GM23338 (cell line): ENCODE data around the gene QKI. TPM values are rescaled to one million over a fixed set of nuclear protein-coding genes. Genes with fewer than 3 reads are reported as not detected.

Experiments
- ATAC-seq: fragments of 200-7000 bp; cut with Tn5 transposase; 3 replicates; pipeline ENCODE4 v1.9.1; 2020
- DNase-seq: peaks from one replicate; pipeline ENCODE4 v3.0.0-alpha.2; 2015; ENCODE audit warnings: low spot score
- H2AFZ ChIP-seq: fragments of 200-600 bp; sonication (generic); 2 replicates; pipeline ENCODE4 v1.8.0; 2016; ENCODE audit warnings: antibody characterized with exemption, mild to moderate bottlenecking, moderate library complexity
- H3F3A ChIP-seq: fragments of 200-600 bp; sonication (generic); replicated peaks from 2 replicates; pipeline ENCODE4 v1.8.0; 2017; ENCODE audit warnings: antibody characterized with exemption, mixed run types, low read depth
- H3K27ac ChIP-seq: fragments of 200-600 bp; sonication (generic); 2 replicates; pipeline ENCODE4 v1.6.1; 2016; ENCODE audit warnings: low read depth
- H3K27me3 ChIP-seq: fragments of 200-600 bp; sonication (generic); 2 replicates; pipeline ENCODE4 v1.8.0; 2016; ENCODE audit warnings: mild to moderate bottlenecking, mixed run types, moderate library complexity; ENCODE audit not compliant: insufficient read depth
- H3K36me3 ChIP-seq: fragments of 200-600 bp; sonication (generic); 2 replicates; pipeline ENCODE4 v1.8.0; 2016; ENCODE audit warnings: mild to moderate bottlenecking; ENCODE audit not compliant: insufficient read depth
- H3K4me1 ChIP-seq: fragments of 200-600 bp; sonication (generic); 2 replicates; pipeline ENCODE4 v1.8.0; 2016; ENCODE audit warnings: mild to moderate bottlenecking, moderate library complexity; ENCODE audit not compliant: insufficient read depth
- H3K4me2 ChIP-seq: fragments of 200-600 bp; sonication (generic); 2 replicates; pipeline ENCODE4 v1.7.1; 2017; ENCODE audit warnings: mixed run types
- H3K4me3 ChIP-seq: fragments of 200-600 bp; sonication (generic); 2 replicates; pipeline ENCODE4 v1.6.1; 2016; ENCODE audit warnings: mixed run types
- H3K79me2 ChIP-seq: fragments of 200-600 bp; sonication (generic); replicated peaks from 2 replicates; pipeline ENCODE4 v1.8.0; 2017; ENCODE audit warnings: mild to moderate bottlenecking; ENCODE audit not compliant: insufficient read depth
- H3K9me2 ChIP-seq: fragments of 200-600 bp; sonication (generic); 2 replicates; pipeline ENCODE4 v1.8.0; 2017; ENCODE audit not compliant: insufficient read depth
- H4K20me1 ChIP-seq: fragments of 200-600 bp; sonication (generic); replicated peaks from 2 replicates; pipeline ENCODE4 v1.8.0; 2017; ENCODE audit warnings: mild to moderate bottlenecking; ENCODE audit not compliant: insufficient read depth
- H3K27ac Mint-ChIP-seq: 2 replicates; pipeline ENCODE4 v1.8.0; 2020; ENCODE audit warnings: inconsistent platforms, mild to moderate bottlenecking, moderate library complexity, mixed read lengths
- H3K27me3 Mint-ChIP-seq: 3 replicates; pipeline ENCODE4 v1.8.0; 2022; ENCODE audit warnings: low read depth, mild to moderate bottlenecking, moderate library complexity, mixed read lengths, inconsistent platforms; ENCODE audit not compliant: insufficient read depth, poor library complexity
- H3K36me3 Mint-ChIP-seq: 3 replicates; pipeline ENCODE4 v1.8.0; 2021; ENCODE audit warnings: low read depth, mild to moderate bottlenecking, inconsistent platforms, moderate library complexity, mixed read lengths
- H3K4me1 Mint-ChIP-seq: 3 replicates; pipeline ENCODE4 v1.8.0; 2020; ENCODE audit warnings: mild to moderate bottlenecking, inconsistent platforms, mixed read lengths
- H3K4me3 Mint-ChIP-seq: 3 replicates; pipeline ENCODE4 v1.8.0; 2021; ENCODE audit warnings: moderate library complexity, mild to moderate bottlenecking, inconsistent platforms, mixed read lengths
- H3K9me3 Mint-ChIP-seq: 3 replicates; pipeline ENCODE4 v1.8.0; 2020; ENCODE audit warnings: moderate library complexity, mild to moderate bottlenecking, inconsistent platforms, mixed read lengths
- CREB1 ChIP-seq: fragments of 250-450 bp; sonication (Bioruptor Pico); IDR thresholded peaks from 2 replicates; pipeline ENCODE4 v1.5.0; 2020; ENCODE audit warnings: low read depth, mild to moderate bottlenecking, moderate library complexity
- EZH2 ChIP-seq: fragments of 200-600 bp; sonication (generic); IDR thresholded peaks from one replicate; pipeline ENCODE4 v1.8.0; 2017; ENCODE audit warnings: antibody characterized with exemption, mild to moderate bottlenecking, low read depth; ENCODE audit not compliant: unreplicated experiment
- EZH2phosphoT487 ChIP-seq: fragments of 200-600 bp; sonication (generic); IDR thresholded peaks from one replicate; pipeline ENCODE4 v1.8.1; 2018; ENCODE audit warnings: antibody characterized with exemption; ENCODE audit not compliant: unreplicated experiment
- JUNB ChIP-seq: IDR thresholded peaks from one replicate; pipeline ENCODE4 v1.6.1; 2016; ENCODE audit warnings: antibody characterized with exemption; ENCODE audit not compliant: unreplicated experiment
- NANOG ChIP-seq: IDR thresholded peaks from 2 replicates; pipeline ENCODE4 v1.6.1; 2016; ENCODE audit warnings: antibody characterized with exemption, borderline replicate concordance
- POLR2AphosphoS5 ChIP-seq: IDR thresholded peaks from 2 replicates; pipeline ENCODE4 v1.6.1; 2016; ENCODE audit warnings: antibody characterized with exemption, low read depth
- STAT1 ChIP-seq: IDR thresholded peaks from one replicate; pipeline ENCODE4 v1.6.1; 2016; ENCODE audit warnings: antibody characterized with exemption; ENCODE audit not compliant: unreplicated experiment
- ZNF114 ChIP-seq: fragments of 250-450 bp; sonication (Bioruptor Pico); IDR thresholded peaks from 2 replicates; pipeline ENCODE4 v1.5.0; 2020; ENCODE audit warnings: mild to moderate bottlenecking, moderate library complexity
- ZNF331 ChIP-seq: fragments of 250-450 bp; sonication (Bioruptor Pico); IDR thresholded peaks from 2 replicates; pipeline ENCODE4 v1.5.0; 2020; ENCODE audit warnings: low read depth, mild to moderate bottlenecking, moderate library complexity
- polyA plus RNA-seq: library from polyadenylated mRNA; unstranded; fragments of >200 nt; fragmentation: Nextera tagmentation; extraction: Ambion mirVana; gene quantifications from 2 replicates; pipeline ENCODE4 v1.2.1, GENCODE V29; 2016
- total RNA-seq: library from RNA; depleted of rRNA; stranded (reverse); fragments of >200 nt; shearing (Covaris generic); gene quantifications from 2 replicates; pipeline ENCODE4 v1.2.3, GENCODE V29; 2014
- TF ChIP-seq, protein P1 (sequence below): IDR thresholded peaks from one replicate; pipeline ENCODE4 v1.6.1; 2018; ENCODE audit warnings: antibody characterized with exemption; ENCODE audit not compliant: unreplicated experiment
- TF ChIP-seq, protein P2 (sequence below): fragments of 250-450 bp; sonication (Bioruptor Pico); IDR thresholded peaks from 2 replicates; pipeline ENCODE4 v1.5.0; 2020; ENCODE audit warnings: mild to moderate bottlenecking, moderate library complexity
- TF ChIP-seq, protein P3 (sequence below), 2 experiments: fragments of 200-600 bp in 1 of 2; sonication (generic) in 1 of 2; conservative IDR thresholded peaks; 2 replicates each; pipeline versions ENCODE4 v1.5.1 to v1.6.1; 2016 to 2017; ENCODE audit warnings: antibody characterized with exemption in 2 of 2, low read depth in 2 of 2, mild to moderate bottlenecking in 2 of 2, moderate library complexity in 1 of 2
- TF ChIP-seq, protein P4 (sequence below): IDR thresholded peaks from 2 replicates; pipeline ENCODE4 v1.6.1; 2016; ENCODE audit warnings: antibody characterized with exemption

Gene QKI
- total and polyA plus RNA-seq, 2 experiments from 2014 or later = 60.8 to 159 TPM

- Mint-ChIP-seq H3K36me3 (no peaks in the 10 kb centered on the region), H3K4me3 (no peak overlapping the region), H3K4me1 (peaks cover 58% of the 10 kb centered on the region), H3K27me3 (peaks cover 20% of the 10 kb centered on the region), H3K9me3 (no peaks in the 10 kb centered on the region), H3K27ac (0 out of 2 replicates have a peak overlapping the region, but pooled peaks have one; percentile 45)
- H3K4me1 ChIP-seq = peaks cover 39% of the 10 kb centered on the region
- H3K9me2 ChIP-seq = no peaks in the 10 kb centered on the region
- H3K36me3 ChIP-seq = no peaks in the 10 kb centered on the region
- no peaks in the 10 kb centered on the region for H3K79me2 ChIP-seq
- no peak overlapping the region for H3K27ac ChIP-seq
- no peak for ATAC-seq
- H2AFZ ChIP-seq = peak overlapping the region; percentile 67; the same call in 1 of the 2 replicates
- no peak overlapping the region for H3K4me3 ChIP-seq
- no peak for DNase-seq
- no peaks in the 10 kb centered on the region for H4K20me1 ChIP-seq
- TF ChIP-seq NANOG (no peak), POLR2AphosphoS5 (no peak), EZH2phosphoT487 (no peak), ZNF331 (CRISPR knock-in tag) (no peak), EZH2 (no peak), CREB1 (CRISPR knock-in tag) (no peak), STAT1 (no peak), JUNB (no peak), ZNF114 (CRISPR knock-in tag) (no peak)
- TF ChIP-seq, protein P1, sequence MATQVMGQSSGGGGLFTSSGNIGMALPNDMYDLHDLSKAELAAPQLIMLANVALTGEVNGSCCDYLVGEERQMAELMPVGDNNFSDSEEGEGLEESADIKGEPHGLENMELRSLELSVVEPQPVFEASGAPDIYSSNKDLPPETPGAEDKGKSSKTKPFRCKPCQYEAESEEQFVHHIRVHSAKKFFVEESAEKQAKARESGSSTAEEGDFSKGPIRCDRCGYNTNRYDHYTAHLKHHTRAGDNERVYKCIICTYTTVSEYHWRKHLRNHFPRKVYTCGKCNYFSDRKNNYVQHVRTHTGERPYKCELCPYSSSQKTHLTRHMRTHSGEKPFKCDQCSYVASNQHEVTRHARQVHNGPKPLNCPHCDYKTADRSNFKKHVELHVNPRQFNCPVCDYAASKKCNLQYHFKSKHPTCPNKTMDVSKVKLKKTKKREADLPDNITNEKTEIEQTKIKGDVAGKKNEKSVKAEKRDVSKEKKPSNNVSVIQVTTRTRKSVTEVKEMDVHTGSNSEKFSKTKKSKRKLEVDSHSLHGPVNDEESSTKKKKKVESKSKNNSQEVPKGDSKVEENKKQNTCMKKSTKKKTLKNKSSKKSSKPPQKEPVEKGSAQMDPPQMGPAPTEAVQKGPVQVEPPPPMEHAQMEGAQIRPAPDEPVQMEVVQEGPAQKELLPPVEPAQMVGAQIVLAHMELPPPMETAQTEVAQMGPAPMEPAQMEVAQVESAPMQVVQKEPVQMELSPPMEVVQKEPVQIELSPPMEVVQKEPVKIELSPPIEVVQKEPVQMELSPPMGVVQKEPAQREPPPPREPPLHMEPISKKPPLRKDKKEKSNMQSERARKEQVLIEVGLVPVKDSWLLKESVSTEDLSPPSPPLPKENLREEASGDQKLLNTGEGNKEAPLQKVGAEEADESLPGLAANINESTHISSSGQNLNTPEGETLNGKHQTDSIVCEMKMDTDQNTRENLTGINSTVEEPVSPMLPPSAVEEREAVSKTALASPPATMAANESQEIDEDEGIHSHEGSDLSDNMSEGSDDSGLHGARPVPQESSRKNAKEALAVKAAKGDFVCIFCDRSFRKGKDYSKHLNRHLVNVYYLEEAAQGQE = no peak
- TF ChIP-seq, protein P2, sequence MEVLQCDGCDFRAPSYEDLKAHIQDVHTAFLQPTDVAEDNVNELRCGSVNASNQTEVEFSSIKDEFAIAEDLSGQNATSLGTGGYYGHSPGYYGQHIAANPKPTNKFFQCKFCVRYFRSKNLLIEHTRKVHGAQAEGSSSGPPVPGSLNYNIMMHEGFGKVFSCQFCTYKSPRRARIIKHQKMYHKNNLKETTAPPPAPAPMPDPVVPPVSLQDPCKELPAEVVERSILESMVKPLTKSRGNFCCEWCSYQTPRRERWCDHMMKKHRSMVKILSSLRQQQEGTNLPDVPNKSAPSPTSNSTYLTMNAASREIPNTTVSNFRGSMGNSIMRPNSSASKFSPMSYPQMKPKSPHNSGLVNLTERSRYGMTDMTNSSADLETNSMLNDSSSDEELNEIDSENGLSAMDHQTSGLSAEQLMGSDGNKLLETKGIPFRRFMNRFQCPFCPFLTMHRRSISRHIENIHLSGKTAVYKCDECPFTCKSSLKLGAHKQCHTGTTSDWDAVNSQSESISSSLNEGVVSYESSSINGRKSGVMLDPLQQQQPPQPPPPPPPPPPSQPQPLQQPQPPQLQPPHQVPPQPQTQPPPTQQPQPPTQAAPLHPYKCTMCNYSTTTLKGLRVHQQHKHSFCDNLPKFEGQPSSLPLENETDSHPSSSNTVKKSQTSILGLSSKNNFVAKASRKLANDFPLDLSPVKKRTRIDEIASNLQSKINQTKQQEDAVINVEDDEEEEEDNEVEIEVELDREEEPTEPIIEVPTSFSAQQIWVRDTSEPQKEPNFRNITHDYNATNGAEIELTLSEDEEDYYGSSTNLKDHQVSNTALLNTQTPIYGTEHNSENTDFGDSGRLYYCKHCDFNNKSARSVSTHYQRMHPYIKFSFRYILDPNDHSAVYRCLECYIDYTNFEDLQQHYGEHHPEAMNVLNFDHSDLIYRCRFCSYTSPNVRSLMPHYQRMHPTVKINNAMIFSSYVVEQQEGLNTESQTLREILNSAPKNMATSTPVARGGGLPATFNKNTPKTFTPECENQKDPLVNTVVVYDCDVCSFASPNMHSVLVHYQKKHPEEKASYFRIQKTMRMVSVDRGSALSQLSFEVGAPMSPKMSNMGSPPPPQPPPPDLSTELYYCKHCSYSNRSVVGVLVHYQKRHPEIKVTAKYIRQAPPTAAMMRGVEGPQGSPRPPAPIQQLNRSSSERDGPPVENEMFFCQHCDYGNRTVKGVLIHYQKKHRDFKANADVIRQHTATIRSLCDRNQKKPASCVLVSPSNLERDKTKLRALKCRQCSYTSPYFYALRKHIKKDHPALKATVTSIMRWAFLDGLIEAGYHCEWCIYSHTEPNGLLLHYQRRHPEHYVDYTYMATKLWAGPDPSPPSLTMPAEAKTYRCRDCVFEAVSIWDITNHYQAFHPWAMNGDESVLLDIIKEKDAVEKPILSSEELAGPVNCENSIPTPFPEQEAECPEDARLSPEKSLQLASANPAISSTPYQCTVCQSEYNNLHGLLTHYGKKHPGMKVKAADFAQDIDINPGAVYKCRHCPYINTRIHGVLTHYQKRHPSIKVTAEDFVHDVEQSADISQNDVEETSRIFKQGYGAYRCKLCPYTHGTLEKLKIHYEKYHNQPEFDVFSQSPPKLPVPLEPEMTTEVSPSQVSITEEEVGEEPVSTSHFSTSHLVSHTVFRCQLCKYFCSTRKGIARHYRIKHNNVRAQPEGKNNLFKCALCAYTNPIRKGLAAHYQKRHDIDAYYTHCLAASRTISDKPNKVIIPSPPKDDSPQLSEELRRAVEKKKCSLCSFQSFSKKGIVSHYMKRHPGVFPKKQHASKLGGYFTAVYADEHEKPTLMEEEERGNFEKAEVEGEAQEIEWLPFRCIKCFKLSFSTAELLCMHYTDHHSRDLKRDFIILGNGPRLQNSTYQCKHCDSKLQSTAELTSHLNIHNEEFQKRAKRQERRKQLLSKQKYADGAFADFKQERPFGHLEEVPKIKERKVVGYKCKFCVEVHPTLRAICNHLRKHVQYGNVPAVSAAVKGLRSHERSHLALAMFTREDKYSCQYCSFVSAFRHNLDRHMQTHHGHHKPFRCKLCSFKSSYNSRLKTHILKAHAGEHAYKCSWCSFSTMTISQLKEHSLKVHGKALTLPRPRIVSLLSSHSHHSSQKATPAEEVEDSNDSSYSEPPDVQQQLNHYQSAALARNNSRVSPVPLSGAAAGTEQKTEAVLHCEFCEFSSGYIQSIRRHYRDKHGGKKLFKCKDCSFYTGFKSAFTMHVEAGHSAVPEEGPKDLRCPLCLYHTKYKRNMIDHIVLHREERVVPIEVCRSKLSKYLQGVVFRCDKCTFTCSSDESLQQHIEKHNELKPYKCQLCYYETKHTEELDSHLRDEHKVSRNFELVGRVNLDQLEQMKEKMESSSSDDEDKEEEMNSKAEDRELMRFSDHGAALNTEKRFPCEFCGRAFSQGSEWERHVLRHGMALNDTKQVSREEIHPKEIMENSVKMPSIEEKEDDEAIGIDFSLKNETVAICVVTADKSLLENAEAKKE (CRISPR knock-in tag) = no peak
- TF ChIP-seq, protein P3, sequence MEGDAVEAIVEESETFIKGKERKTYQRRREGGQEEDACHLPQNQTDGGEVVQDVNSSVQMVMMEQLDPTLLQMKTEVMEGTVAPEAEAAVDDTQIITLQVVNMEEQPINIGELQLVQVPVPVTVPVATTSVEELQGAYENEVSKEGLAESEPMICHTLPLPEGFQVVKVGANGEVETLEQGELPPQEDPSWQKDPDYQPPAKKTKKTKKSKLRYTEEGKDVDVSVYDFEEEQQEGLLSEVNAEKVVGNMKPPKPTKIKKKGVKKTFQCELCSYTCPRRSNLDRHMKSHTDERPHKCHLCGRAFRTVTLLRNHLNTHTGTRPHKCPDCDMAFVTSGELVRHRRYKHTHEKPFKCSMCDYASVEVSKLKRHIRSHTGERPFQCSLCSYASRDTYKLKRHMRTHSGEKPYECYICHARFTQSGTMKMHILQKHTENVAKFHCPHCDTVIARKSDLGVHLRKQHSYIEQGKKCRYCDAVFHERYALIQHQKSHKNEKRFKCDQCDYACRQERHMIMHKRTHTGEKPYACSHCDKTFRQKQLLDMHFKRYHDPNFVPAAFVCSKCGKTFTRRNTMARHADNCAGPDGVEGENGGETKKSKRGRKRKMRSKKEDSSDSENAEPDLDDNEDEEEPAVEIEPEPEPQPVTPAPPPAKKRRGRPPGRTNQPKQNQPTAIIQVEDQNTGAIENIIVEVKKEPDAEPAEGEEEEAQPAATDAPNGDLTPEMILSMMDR (conservative IDR thresholded peaks at IDR 0.05; ENCODE audit: low read depth in 2 of 2) = no peak
- TF ChIP-seq, protein P4, sequence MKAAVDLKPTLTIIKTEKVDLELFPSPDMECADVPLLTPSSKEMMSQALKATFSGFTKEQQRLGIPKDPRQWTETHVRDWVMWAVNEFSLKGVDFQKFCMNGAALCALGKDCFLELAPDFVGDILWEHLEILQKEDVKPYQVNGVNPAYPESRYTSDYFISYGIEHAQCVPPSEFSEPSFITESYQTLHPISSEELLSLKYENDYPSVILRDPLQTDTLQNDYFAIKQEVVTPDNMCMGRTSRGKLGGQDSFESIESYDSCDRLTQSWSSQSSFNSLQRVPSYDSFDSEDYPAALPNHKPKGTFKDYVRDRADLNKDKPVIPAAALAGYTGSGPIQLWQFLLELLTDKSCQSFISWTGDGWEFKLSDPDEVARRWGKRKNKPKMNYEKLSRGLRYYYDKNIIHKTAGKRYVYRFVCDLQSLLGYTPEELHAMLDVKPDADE = no peak
- no peaks in the 10 kb centered on the region for H3F3A ChIP-seq
- 0 out of 2 replicates have a peak overlapping the region, but pooled peaks have one; percentile 30 for H3K4me2 ChIP-seq
- H3K27me3 ChIP-seq = no peaks in the 10 kb centered on the region
Measured at GRCh38 chr6:163401039-163401885, 13.3 kb upstream of the QKI start.
